GM23338 (cell line): ENCODE data around the gene SH3TC1. TPM values are rescaled to one million over a fixed set of nuclear protein-coding genes. Genes with fewer than 3 reads are reported as not detected.

Source experiments
- ATAC-seq: fragments of 200-7000 bp; cut with Tn5 transposase; 3 replicates; pipeline ENCODE4 v1.9.1; 2020
- DNase-seq: peaks from one replicate; pipeline ENCODE4 v3.0.0-alpha.2; 2015; ENCODE audit warnings: low spot score
- H2AFZ ChIP-seq: fragments of 200-600 bp; sonication (generic); 2 replicates; pipeline ENCODE4 v1.8.0; 2016; ENCODE audit warnings: antibody characterized with exemption, mild to moderate bottlenecking, moderate library complexity
- H3F3A ChIP-seq: fragments of 200-600 bp; sonication (generic); replicated peaks from 2 replicates; pipeline ENCODE4 v1.8.0; 2017; ENCODE audit warnings: antibody characterized with exemption, mixed run types, low read depth
- H3K27ac ChIP-seq: fragments of 200-600 bp; sonication (generic); 2 replicates; pipeline ENCODE4 v1.6.1; 2016; ENCODE audit warnings: low read depth
- H3K27me3 ChIP-seq: fragments of 200-600 bp; sonication (generic); 2 replicates; pipeline ENCODE4 v1.8.0; 2016; ENCODE audit warnings: mild to moderate bottlenecking, mixed run types, moderate library complexity; ENCODE audit not compliant: insufficient read depth
- H3K36me3 ChIP-seq: fragments of 200-600 bp; sonication (generic); 2 replicates; pipeline ENCODE4 v1.8.0; 2016; ENCODE audit warnings: mild to moderate bottlenecking; ENCODE audit not compliant: insufficient read depth
- H3K4me1 ChIP-seq: fragments of 200-600 bp; sonication (generic); 2 replicates; pipeline ENCODE4 v1.8.0; 2016; ENCODE audit warnings: mild to moderate bottlenecking, moderate library complexity; ENCODE audit not compliant: insufficient read depth
- H3K4me2 ChIP-seq: fragments of 200-600 bp; sonication (generic); 2 replicates; pipeline ENCODE4 v1.7.1; 2017; ENCODE audit warnings: mixed run types
- H3K4me3 ChIP-seq: fragments of 200-600 bp; sonication (generic); 2 replicates; pipeline ENCODE4 v1.6.1; 2016; ENCODE audit warnings: mixed run types
- H3K79me2 ChIP-seq: fragments of 200-600 bp; sonication (generic); replicated peaks from 2 replicates; pipeline ENCODE4 v1.8.0; 2017; ENCODE audit warnings: mild to moderate bottlenecking; ENCODE audit not compliant: insufficient read depth
- H3K9me2 ChIP-seq: fragments of 200-600 bp; sonication (generic); 2 replicates; pipeline ENCODE4 v1.8.0; 2017; ENCODE audit not compliant: insufficient read depth
- H4K20me1 ChIP-seq: fragments of 200-600 bp; sonication (generic); replicated peaks from 2 replicates; pipeline ENCODE4 v1.8.0; 2017; ENCODE audit warnings: mild to moderate bottlenecking; ENCODE audit not compliant: insufficient read depth
- H3K27ac Mint-ChIP-seq: 2 replicates; pipeline ENCODE4 v1.8.0; 2020; ENCODE audit warnings: inconsistent platforms, mild to moderate bottlenecking, moderate library complexity, mixed read lengths
- H3K27me3 Mint-ChIP-seq: 3 replicates; pipeline ENCODE4 v1.8.0; 2022; ENCODE audit warnings: low read depth, mild to moderate bottlenecking, moderate library complexity, mixed read lengths, inconsistent platforms; ENCODE audit not compliant: insufficient read depth, poor library complexity
- H3K36me3 Mint-ChIP-seq: 3 replicates; pipeline ENCODE4 v1.8.0; 2021; ENCODE audit warnings: low read depth, mild to moderate bottlenecking, inconsistent platforms, moderate library complexity, mixed read lengths
- H3K4me1 Mint-ChIP-seq: 3 replicates; pipeline ENCODE4 v1.8.0; 2020; ENCODE audit warnings: mild to moderate bottlenecking, inconsistent platforms, mixed read lengths
- H3K4me3 Mint-ChIP-seq: 3 replicates; pipeline ENCODE4 v1.8.0; 2021; ENCODE audit warnings: moderate library complexity, mild to moderate bottlenecking, inconsistent platforms, mixed read lengths
- H3K9me3 Mint-ChIP-seq: 3 replicates; pipeline ENCODE4 v1.8.0; 2020; ENCODE audit warnings: moderate library complexity, mild to moderate bottlenecking, inconsistent platforms, mixed read lengths
- CREB1 ChIP-seq: fragments of 250-450 bp; sonication (Bioruptor Pico); IDR thresholded peaks from 2 replicates; pipeline ENCODE4 v1.5.0; 2020; ENCODE audit warnings: low read depth, mild to moderate bottlenecking, moderate library complexity
- EZH2 ChIP-seq: fragments of 200-600 bp; sonication (generic); IDR thresholded peaks from one replicate; pipeline ENCODE4 v1.8.0; 2017; ENCODE audit warnings: antibody characterized with exemption, mild to moderate bottlenecking, low read depth; ENCODE audit not compliant: unreplicated experiment
- EZH2phosphoT487 ChIP-seq: fragments of 200-600 bp; sonication (generic); IDR thresholded peaks from one replicate; pipeline ENCODE4 v1.8.1; 2018; ENCODE audit warnings: antibody characterized with exemption; ENCODE audit not compliant: unreplicated experiment
- JUNB ChIP-seq: IDR thresholded peaks from one replicate; pipeline ENCODE4 v1.6.1; 2016; ENCODE audit warnings: antibody characterized with exemption; ENCODE audit not compliant: unreplicated experiment
- NANOG ChIP-seq: IDR thresholded peaks from 2 replicates; pipeline ENCODE4 v1.6.1; 2016; ENCODE audit warnings: antibody characterized with exemption, borderline replicate concordance
- POLR2AphosphoS5 ChIP-seq: IDR thresholded peaks from 2 replicates; pipeline ENCODE4 v1.6.1; 2016; ENCODE audit warnings: antibody characterized with exemption, low read depth
- STAT1 ChIP-seq: IDR thresholded peaks from one replicate; pipeline ENCODE4 v1.6.1; 2016; ENCODE audit warnings: antibody characterized with exemption; ENCODE audit not compliant: unreplicated experiment
- ZNF114 ChIP-seq: fragments of 250-450 bp; sonication (Bioruptor Pico); IDR thresholded peaks from 2 replicates; pipeline ENCODE4 v1.5.0; 2020; ENCODE audit warnings: mild to moderate bottlenecking, moderate library complexity
- ZNF331 ChIP-seq: fragments of 250-450 bp; sonication (Bioruptor Pico); IDR thresholded peaks from 2 replicates; pipeline ENCODE4 v1.5.0; 2020; ENCODE audit warnings: low read depth, mild to moderate bottlenecking, moderate library complexity
- polyA plus RNA-seq: library from polyadenylated mRNA; unstranded; fragments of >200 nt; fragmentation: Nextera tagmentation; extraction: Ambion mirVana; gene quantifications from 2 replicates; pipeline ENCODE4 v1.2.1, GENCODE V29; 2016
- total RNA-seq: library from RNA; depleted of rRNA; stranded (reverse); fragments of >200 nt; shearing (Covaris generic); gene quantifications from 2 replicates; pipeline ENCODE4 v1.2.3, GENCODE V29; 2014
- TF ChIP-seq, protein P1 (sequence below): fragments of 250-450 bp; sonication (Bioruptor Pico); IDR thresholded peaks from 2 replicates; pipeline ENCODE4 v1.5.0; 2020; ENCODE audit warnings: mild to moderate bottlenecking, moderate library complexity
- TF ChIP-seq, protein P2 (sequence below), 2 experiments: fragments of 200-600 bp in 1 of 2; sonication (generic) in 1 of 2; conservative IDR thresholded peaks; 2 replicates each; pipeline versions ENCODE4 v1.5.1 to v1.6.1; 2016 to 2017; ENCODE audit warnings: antibody characterized with exemption in 2 of 2, low read depth in 2 of 2, mild to moderate bottlenecking in 2 of 2, moderate library complexity in 1 of 2
- TF ChIP-seq, protein P3 (sequence below): IDR thresholded peaks from 2 replicates; pipeline ENCODE4 v1.6.1; 2016; ENCODE audit warnings: antibody characterized with exemption
- TF ChIP-seq, protein P4 (sequence below): IDR thresholded peaks from one replicate; pipeline ENCODE4 v1.6.1; 2018; ENCODE audit warnings: antibody characterized with exemption; ENCODE audit not compliant: unreplicated experiment

SH3TC1 gene
- total and polyA plus RNA-seq, 2 experiments from 2014 or later: 0.07 TPM; not detected in 1

DNA sequence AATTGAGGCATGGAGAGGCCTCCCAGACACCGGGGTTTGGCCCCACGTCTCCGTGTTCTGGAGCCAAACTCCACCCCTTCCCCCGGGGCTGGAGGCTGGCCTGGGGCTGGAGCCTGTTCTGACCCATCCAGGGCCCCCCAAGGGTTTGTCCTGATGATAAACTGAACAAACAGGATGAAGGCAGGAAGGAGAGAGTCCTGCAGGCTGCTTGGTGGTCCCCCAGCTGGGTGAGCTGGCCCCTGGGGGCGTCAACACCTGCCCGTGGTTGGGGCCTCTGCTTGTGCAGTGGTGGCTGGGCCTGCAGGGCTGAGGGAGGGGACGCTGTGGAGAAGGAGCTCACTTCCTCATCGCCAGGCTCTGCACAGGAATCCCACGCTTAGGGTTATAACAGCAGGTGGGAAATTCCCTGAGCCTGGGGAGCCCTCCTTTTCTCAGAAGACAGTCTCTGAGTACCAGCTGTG lies 2.3 kb downstream of the SH3TC1 start:
- ATAC-seq (no peak), DNase-seq (no peak)
- no peaks in the 10 kb centered on the region for H4K20me1 ChIP-seq
- no peaks in the 10 kb centered on the region for H3K9me2 ChIP-seq
- H3K27ac ChIP-seq: no peak overlapping the region
- Mint-ChIP-seq H3K4me3 (no peak overlapping the region), H3K27me3 (peaks cover 8% of the 10 kb centered on the region), H3K9me3 (no peaks in the 10 kb centered on the region), H3K4me1 (peaks cover 6% of the 10 kb centered on the region), H3K27ac (peak overlapping the region; percentile 81), H3K36me3 (no peaks in the 10 kb centered on the region)
- no peaks in the 10 kb centered on the region for H3K79me2 ChIP-seq
- no peaks in the 10 kb centered on the region for H3F3A ChIP-seq
- no peaks in the 10 kb centered on the region for H3K36me3 ChIP-seq
- H3K4me1 ChIP-seq: no peaks in the 10 kb centered on the region
- H2AFZ ChIP-seq: no peak overlapping the region
- H3K4me3 ChIP-seq: no peak overlapping the region
- H3K27me3 ChIP-seq: no peaks in the 10 kb centered on the region
- H3K4me2 ChIP-seq: no peak overlapping the region
- no peak for TF ChIP-seq NANOG
- no peak for TF ChIP-seq CREB1 (CRISPR knock-in tag)
- TF ChIP-seq ZNF114: no peak
- no peak for TF ChIP-seq STAT1
- TF ChIP-seq, protein P1, sequence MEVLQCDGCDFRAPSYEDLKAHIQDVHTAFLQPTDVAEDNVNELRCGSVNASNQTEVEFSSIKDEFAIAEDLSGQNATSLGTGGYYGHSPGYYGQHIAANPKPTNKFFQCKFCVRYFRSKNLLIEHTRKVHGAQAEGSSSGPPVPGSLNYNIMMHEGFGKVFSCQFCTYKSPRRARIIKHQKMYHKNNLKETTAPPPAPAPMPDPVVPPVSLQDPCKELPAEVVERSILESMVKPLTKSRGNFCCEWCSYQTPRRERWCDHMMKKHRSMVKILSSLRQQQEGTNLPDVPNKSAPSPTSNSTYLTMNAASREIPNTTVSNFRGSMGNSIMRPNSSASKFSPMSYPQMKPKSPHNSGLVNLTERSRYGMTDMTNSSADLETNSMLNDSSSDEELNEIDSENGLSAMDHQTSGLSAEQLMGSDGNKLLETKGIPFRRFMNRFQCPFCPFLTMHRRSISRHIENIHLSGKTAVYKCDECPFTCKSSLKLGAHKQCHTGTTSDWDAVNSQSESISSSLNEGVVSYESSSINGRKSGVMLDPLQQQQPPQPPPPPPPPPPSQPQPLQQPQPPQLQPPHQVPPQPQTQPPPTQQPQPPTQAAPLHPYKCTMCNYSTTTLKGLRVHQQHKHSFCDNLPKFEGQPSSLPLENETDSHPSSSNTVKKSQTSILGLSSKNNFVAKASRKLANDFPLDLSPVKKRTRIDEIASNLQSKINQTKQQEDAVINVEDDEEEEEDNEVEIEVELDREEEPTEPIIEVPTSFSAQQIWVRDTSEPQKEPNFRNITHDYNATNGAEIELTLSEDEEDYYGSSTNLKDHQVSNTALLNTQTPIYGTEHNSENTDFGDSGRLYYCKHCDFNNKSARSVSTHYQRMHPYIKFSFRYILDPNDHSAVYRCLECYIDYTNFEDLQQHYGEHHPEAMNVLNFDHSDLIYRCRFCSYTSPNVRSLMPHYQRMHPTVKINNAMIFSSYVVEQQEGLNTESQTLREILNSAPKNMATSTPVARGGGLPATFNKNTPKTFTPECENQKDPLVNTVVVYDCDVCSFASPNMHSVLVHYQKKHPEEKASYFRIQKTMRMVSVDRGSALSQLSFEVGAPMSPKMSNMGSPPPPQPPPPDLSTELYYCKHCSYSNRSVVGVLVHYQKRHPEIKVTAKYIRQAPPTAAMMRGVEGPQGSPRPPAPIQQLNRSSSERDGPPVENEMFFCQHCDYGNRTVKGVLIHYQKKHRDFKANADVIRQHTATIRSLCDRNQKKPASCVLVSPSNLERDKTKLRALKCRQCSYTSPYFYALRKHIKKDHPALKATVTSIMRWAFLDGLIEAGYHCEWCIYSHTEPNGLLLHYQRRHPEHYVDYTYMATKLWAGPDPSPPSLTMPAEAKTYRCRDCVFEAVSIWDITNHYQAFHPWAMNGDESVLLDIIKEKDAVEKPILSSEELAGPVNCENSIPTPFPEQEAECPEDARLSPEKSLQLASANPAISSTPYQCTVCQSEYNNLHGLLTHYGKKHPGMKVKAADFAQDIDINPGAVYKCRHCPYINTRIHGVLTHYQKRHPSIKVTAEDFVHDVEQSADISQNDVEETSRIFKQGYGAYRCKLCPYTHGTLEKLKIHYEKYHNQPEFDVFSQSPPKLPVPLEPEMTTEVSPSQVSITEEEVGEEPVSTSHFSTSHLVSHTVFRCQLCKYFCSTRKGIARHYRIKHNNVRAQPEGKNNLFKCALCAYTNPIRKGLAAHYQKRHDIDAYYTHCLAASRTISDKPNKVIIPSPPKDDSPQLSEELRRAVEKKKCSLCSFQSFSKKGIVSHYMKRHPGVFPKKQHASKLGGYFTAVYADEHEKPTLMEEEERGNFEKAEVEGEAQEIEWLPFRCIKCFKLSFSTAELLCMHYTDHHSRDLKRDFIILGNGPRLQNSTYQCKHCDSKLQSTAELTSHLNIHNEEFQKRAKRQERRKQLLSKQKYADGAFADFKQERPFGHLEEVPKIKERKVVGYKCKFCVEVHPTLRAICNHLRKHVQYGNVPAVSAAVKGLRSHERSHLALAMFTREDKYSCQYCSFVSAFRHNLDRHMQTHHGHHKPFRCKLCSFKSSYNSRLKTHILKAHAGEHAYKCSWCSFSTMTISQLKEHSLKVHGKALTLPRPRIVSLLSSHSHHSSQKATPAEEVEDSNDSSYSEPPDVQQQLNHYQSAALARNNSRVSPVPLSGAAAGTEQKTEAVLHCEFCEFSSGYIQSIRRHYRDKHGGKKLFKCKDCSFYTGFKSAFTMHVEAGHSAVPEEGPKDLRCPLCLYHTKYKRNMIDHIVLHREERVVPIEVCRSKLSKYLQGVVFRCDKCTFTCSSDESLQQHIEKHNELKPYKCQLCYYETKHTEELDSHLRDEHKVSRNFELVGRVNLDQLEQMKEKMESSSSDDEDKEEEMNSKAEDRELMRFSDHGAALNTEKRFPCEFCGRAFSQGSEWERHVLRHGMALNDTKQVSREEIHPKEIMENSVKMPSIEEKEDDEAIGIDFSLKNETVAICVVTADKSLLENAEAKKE (CRISPR knock-in tag): no peak
- TF ChIP-seq, protein P2, sequence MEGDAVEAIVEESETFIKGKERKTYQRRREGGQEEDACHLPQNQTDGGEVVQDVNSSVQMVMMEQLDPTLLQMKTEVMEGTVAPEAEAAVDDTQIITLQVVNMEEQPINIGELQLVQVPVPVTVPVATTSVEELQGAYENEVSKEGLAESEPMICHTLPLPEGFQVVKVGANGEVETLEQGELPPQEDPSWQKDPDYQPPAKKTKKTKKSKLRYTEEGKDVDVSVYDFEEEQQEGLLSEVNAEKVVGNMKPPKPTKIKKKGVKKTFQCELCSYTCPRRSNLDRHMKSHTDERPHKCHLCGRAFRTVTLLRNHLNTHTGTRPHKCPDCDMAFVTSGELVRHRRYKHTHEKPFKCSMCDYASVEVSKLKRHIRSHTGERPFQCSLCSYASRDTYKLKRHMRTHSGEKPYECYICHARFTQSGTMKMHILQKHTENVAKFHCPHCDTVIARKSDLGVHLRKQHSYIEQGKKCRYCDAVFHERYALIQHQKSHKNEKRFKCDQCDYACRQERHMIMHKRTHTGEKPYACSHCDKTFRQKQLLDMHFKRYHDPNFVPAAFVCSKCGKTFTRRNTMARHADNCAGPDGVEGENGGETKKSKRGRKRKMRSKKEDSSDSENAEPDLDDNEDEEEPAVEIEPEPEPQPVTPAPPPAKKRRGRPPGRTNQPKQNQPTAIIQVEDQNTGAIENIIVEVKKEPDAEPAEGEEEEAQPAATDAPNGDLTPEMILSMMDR (conservative IDR thresholded peaks at IDR 0.05; ENCODE audit: low read depth in 2 of 2): no peak
- TF ChIP-seq, protein P3, sequence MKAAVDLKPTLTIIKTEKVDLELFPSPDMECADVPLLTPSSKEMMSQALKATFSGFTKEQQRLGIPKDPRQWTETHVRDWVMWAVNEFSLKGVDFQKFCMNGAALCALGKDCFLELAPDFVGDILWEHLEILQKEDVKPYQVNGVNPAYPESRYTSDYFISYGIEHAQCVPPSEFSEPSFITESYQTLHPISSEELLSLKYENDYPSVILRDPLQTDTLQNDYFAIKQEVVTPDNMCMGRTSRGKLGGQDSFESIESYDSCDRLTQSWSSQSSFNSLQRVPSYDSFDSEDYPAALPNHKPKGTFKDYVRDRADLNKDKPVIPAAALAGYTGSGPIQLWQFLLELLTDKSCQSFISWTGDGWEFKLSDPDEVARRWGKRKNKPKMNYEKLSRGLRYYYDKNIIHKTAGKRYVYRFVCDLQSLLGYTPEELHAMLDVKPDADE: no peak
- no peak for TF ChIP-seq EZH2phosphoT487
- no peak for TF ChIP-seq POLR2AphosphoS5
- TF ChIP-seq JUNB: no peak
- TF ChIP-seq, protein P4, sequence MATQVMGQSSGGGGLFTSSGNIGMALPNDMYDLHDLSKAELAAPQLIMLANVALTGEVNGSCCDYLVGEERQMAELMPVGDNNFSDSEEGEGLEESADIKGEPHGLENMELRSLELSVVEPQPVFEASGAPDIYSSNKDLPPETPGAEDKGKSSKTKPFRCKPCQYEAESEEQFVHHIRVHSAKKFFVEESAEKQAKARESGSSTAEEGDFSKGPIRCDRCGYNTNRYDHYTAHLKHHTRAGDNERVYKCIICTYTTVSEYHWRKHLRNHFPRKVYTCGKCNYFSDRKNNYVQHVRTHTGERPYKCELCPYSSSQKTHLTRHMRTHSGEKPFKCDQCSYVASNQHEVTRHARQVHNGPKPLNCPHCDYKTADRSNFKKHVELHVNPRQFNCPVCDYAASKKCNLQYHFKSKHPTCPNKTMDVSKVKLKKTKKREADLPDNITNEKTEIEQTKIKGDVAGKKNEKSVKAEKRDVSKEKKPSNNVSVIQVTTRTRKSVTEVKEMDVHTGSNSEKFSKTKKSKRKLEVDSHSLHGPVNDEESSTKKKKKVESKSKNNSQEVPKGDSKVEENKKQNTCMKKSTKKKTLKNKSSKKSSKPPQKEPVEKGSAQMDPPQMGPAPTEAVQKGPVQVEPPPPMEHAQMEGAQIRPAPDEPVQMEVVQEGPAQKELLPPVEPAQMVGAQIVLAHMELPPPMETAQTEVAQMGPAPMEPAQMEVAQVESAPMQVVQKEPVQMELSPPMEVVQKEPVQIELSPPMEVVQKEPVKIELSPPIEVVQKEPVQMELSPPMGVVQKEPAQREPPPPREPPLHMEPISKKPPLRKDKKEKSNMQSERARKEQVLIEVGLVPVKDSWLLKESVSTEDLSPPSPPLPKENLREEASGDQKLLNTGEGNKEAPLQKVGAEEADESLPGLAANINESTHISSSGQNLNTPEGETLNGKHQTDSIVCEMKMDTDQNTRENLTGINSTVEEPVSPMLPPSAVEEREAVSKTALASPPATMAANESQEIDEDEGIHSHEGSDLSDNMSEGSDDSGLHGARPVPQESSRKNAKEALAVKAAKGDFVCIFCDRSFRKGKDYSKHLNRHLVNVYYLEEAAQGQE: no peak
- no peak for TF ChIP-seq EZH2
- no peak for TF ChIP-seq ZNF331
